ENCODE results near the gene FBXO17.

- TF ChIP-seq PRPF4 (IDR thresholded peaks at IDR 0.05; ENCODE audit: low read depth, low read length, poor library complexity, severe bottlenecking) (no peak), PRDM15 (CRISPR knock-in tag; IDR thresholded peaks at IDR 0.05) (no peak), ZNF280B (CRISPR knock-in tag; IDR thresholded peaks at IDR 0.05; ENCODE audit: borderline replicate concordance) (0 out of 2 replicates have a peak, but pooled peaks have one; percentile 37), POLR2AphosphoS5 (IDR thresholded peaks at IDR 0.05; ENCODE audit: low read depth, low read length) (no peak), CTCF (CRISPR knock-in tag; IDR thresholded peaks at IDR 0.05) (peak; percentile 59)
Observed at GRCh38 chr19:38932425-38933179, 42.9 kb downstream of the FBXO17 start.
